Sigmoid colon (tissue), 7 donors: ENCODE results near the gene ARNT2. TPM values are rescaled to one million over a fixed set of nuclear protein-coding genes. Genes with fewer than 3 reads are reported as not detected.

ENCODE experiments used
- DNase-seq: peaks from one replicate; pipeline ENCODE4 v3.0.0-alpha.2; 2019
- H3K27ac ChIP-seq, 4 donors: fragments of 200-600 bp; sonication (generic); one replicate each; pipeline ENCODE4 v1.5.1; 2016 to 2019; ENCODE audit warnings: mild to moderate bottlenecking in 1 of 4
- H3K27me3 ChIP-seq, 3 donors: fragments of 200-600 bp; sonication (generic); one replicate each; pipeline ENCODE4 v1.5.1; 2019; ENCODE audit warnings: mild to moderate bottlenecking in 1 of 3
- H3K36me3 ChIP-seq, 4 donors: fragments of 200-600 bp; sonication (generic); one replicate each; pipeline ENCODE4 v1.5.1; 2016 to 2019
- H3K4me1 ChIP-seq, 4 donors: fragments of 200-600 bp; sonication (generic); one replicate each; pipeline ENCODE4 v1.5.1; 2017 to 2019
- H3K4me3 ChIP-seq, 4 donors: fragments of 200-600 bp; sonication (generic); one replicate each; pipeline ENCODE4 v1.5.1; 2017 to 2019; ENCODE audit warnings: mild to moderate bottlenecking in 2 of 4, moderate library complexity in 1 of 4
- H3K9me3 ChIP-seq, 4 donors: fragments of 200-600 bp in 3 of 4; sonication (generic) in 3 of 4; one replicate each; pipeline versions ENCODE4 v1.5.1 to v1.6.1; 2013 to 2019
- CTCF ChIP-seq, 4 experiments: fragments of 450-650 bp in 3 of 4; fragments of 200-600 bp in 1 of 4; IDR thresholded peaks; one replicate each; pipeline ENCODE4 v1.5.1; 2016 to 2019; ENCODE audit warnings: antibody characterized with exemption in 4 of 4, mild to moderate bottlenecking in 3 of 4, moderate library complexity in 2 of 4
- EP300 ChIP-seq, 4 donors: sonication (generic); formaldehyde crosslinking; IDR thresholded peaks; one replicate each; pipeline ENCODE4 v1.6.1; 2017; ENCODE audit warnings: antibody characterized with exemption in 4 of 4
- POLR2A ChIP-seq, 2 donors: fragments of 450-650 bp; IDR thresholded peaks; one replicate each; pipeline ENCODE4 v1.6.1; 2016; ENCODE audit warnings: antibody characterized with exemption in 2 of 2, mild to moderate bottlenecking in 2 of 2, moderate library complexity in 2 of 2
- POLR2AphosphoS5 ChIP-seq, 4 donors: sonication (generic); formaldehyde crosslinking; IDR thresholded peaks; one replicate each; pipeline ENCODE4 v1.6.1; 2017; ENCODE audit warnings: antibody characterized with exemption in 4 of 4
- WGBS, 2 donors: extraction: QIAGEN DNeasy Blood & Tissue Kit; methylation state at CpG; one replicate each; pipeline ENCODE4 v1.1.7; 2013; 5-methylcytosine and 5-hydroxymethylcytosine counted together
- intact Hi-C: fragments of 100-400 bp; cut with DNase I; formaldehyde crosslinking; loops from one replicate; pipeline ENCODE4 v1.15.1; 2023
- polyA plus RNA-seq, 3 donors: library from polyadenylated mRNA; stranded (reverse); fragments of 200-250 nt; gene quantifications; one replicate each; pipeline ENCODE4 v1.2.3, GENCODE V29; 2013
- total RNA-seq, 4 donors: library from RNA; depleted of rRNA; stranded (reverse); fragments of >200 nt; gene quantifications; one replicate each; pipeline ENCODE4 v1.1.0, GENCODE V29; 2016
- donor health status: healthy with polysubstance abuse.
- donor health status: Bipolar disorder and iron deficiency.
- donor health status: healthy.

ARNT2 gene
- total and polyA plus RNA-seq, 7 donors = 1.2 to 16.1 (median 4.3) TPM

- intact Hi-C loops = no loop called here
- WGBS, 2 donors = 91 to 96% methylated on average over 2 of the region's 2 CpGs
- TF ChIP-seq CTCF (IDR thresholded peaks at IDR 0.05) (no peak), POLR2AphosphoS5 (IDR thresholded peaks at IDR 0.05) (no peak), POLR2A (IDR thresholded peaks at IDR 0.05) (no peak), EP300 (IDR thresholded peaks at IDR 0.05) (no peak)
- H3K27me3 ChIP-seq = no peaks in the 10 kb centered on the region
- H3K36me3 ChIP-seq = no peaks in the 10 kb centered on the region
- no peaks in the 10 kb centered on the region for H3K9me3 ChIP-seq
- DNase-seq = no peak
- no peak overlapping the region for H3K27ac ChIP-seq
- H3K4me3 ChIP-seq = no peak overlapping the region
- H3K4me1 ChIP-seq = no peaks in the 10 kb centered on the region
Measured at GRCh38 chr15:80523746-80524145, 119.6 kb downstream of the ARNT2 start.

GRCh38 chr15:80525853-80526252, 121.7 kb downstream of the ARNT2 start:
- 77 to 87% methylated on average over 2 of the region's 2 CpGs for WGBS, 2 donors
- Histone ChIP-seq H3K9me3 (no peaks in the 10 kb centered on the region), H3K36me3 (no peaks in the 10 kb centered on the region), H3K4me1 (no peaks in the 10 kb centered on the region), H3K4me3 (no peak overlapping the region), H3K27me3 (no peaks in the 10 kb centered on the region), H3K27ac (no peak overlapping the region)
- DNase-seq = no peak
- intact Hi-C loops = no loop called here
- TF ChIP-seq POLR2A (IDR thresholded peaks at IDR 0.05) (no peak), CTCF (IDR thresholded peaks at IDR 0.05) (no peak), POLR2AphosphoS5 (IDR thresholded peaks at IDR 0.05) (no peak), EP300 (IDR thresholded peaks at IDR 0.05) (no peak)

- 74 to 81% methylated on average over 3 of the region's 3 CpGs for WGBS, 2 donors
- H3K9me3 ChIP-seq = no peaks in the 10 kb centered on the region
- H3K27me3 ChIP-seq = no peaks in the 10 kb centered on the region
- no peak overlapping the region for H3K27ac ChIP-seq
- H3K4me3 ChIP-seq = no peak overlapping the region
- intact Hi-C loops = no loop called here
- TF ChIP-seq POLR2A (IDR thresholded peaks at IDR 0.05) (no peak), POLR2AphosphoS5 (IDR thresholded peaks at IDR 0.05) (no peak), CTCF (IDR thresholded peaks at IDR 0.05) (no peak), EP300 (IDR thresholded peaks at IDR 0.05) (no peak)
- H3K4me1 ChIP-seq = no peaks in the 10 kb centered on the region
- DNase-seq = no peak
- H3K36me3 ChIP-seq = no peaks in the 10 kb centered on the region
Measured at GRCh38 chr15:80526556-80527340, 122.6 kb downstream of the ARNT2 start.

GRCh38 chr15:80527406-80527805, 123.2 kb downstream of the ARNT2 start:
- DNase-seq = no peak
- H3K4me3 ChIP-seq = no peak overlapping the region
- H3K4me1 ChIP-seq = no peaks in the 10 kb centered on the region
- no peaks in the 10 kb centered on the region for H3K36me3 ChIP-seq
- H3K27ac ChIP-seq = no peak overlapping the region
- H3K27me3 ChIP-seq = no peaks in the 10 kb centered on the region
- H3K9me3 ChIP-seq = no peaks in the 10 kb centered on the region
- TF ChIP-seq CTCF (IDR thresholded peaks at IDR 0.05) = no peak
- intact Hi-C loops = no loop called here

GRCh38 chr15:80527961-80528360, 123.8 kb downstream of the ARNT2 start:
- intact Hi-C loops = no loop called here
- Histone ChIP-seq H3K4me1 (no peaks in the 10 kb centered on the region), H3K27ac (no peak overlapping the region), H3K4me3 (no peak overlapping the region), H3K27me3 (no peaks in the 10 kb centered on the region), H3K36me3 (no peaks in the 10 kb centered on the region), H3K9me3 (no peaks in the 10 kb centered on the region)
- 91 to 93% methylated on average over 5 of the region's 5 CpGs for WGBS, 2 donors
- no peak for TF ChIP-seq POLR2A (IDR thresholded peaks at IDR 0.05)
- TF ChIP-seq POLR2AphosphoS5 (IDR thresholded peaks at IDR 0.05) = no peak
- no peak for TF ChIP-seq EP300 (IDR thresholded peaks at IDR 0.05)
- no peak for TF ChIP-seq CTCF (IDR thresholded peaks at IDR 0.05)
- no peak for DNase-seq
